ENCODE data around the gene ZNF512. TPM values are rescaled to one million over a fixed set of nuclear protein-coding genes. Genes with fewer than 3 reads are reported as not detected.
"Not testable (repeated sequence)": the region's sequence is repeated elsewhere in the genome, so short reads cannot be mapped to it uniquely, and the experiment has no call there.

The ZNF512 gene
- total and polyA plus RNA-seq, 2 of the 13 experiments (the other 11 are each of a cell fraction or from before 2014, with no cell fraction given), result 29.8 to 31.0 TPM

- TF ChIP-seq KIAA2018 (CRISPR knock-in tag; IDR thresholded peaks at IDR 0.05; ENCODE audit: borderline replicate concordance), result no peak
Measured at GRCh38 chr2:27537287-27537686, 45.6 kb upstream of the ZNF512 start (continued).

GRCh38 chr2:27538839-27539450 is 43.9 kb upstream of the ZNF512 start:
- H3K4me2 ChIP-seq (ENCODE audit: low read depth, low read length); BruUV-seq (replicated peaks); H3K27ac ChIP-seq (ENCODE audit: extremely low read length, insufficient read depth, low read length); H2AFZ ChIP-seq (ENCODE audit: low read length); H3K4me1 ChIP-seq (ENCODE audit: insufficient read depth, low read length); DNase-seq (ENCODE audit: low spot score); H3K9ac ChIP-seq (ENCODE audit: insufficient read depth, low read depth, low read length); H3K9me3 ChIP-seq (ENCODE audit: low read length); CTCF ChIA-PET (ENCODE audit: low intra/inter-chr PET ratio, low total read pairs); in situ Hi-C loops (cut with HindIII; ENCODE audit: extremely low pct_ligation_motif_present, low pct_unique_long_range_greater_than_20kb); H4K20me1 ChIP-seq (ENCODE audit: insufficient read depth, low read length); H3K27me3 ChIP-seq (ENCODE audit: control insufficient read depth in 1 of 2, insufficient read depth in 2 of 2, low read length in 2 of 2); H3K4me3 ChIP-seq (replicated peaks in 1 of 3; ENCODE audit: insufficient read depth in 1 of 3, low read depth in 2 of 3, low read length in 3 of 3); intact Hi-C loops (cut with micrococcal nuclease; ENCODE audit: unreplicated experiment); ATAC-seq; FAIRE-seq; POLR2A ChIA-PET; H3K79me2 ChIP-seq (ENCODE audit: insufficient read depth, low read length); H3K36me3 ChIP-seq (replicated peaks in 1 of 2; ENCODE audit: control insufficient read depth in 1 of 2, insufficient read depth in 2 of 2, low read length in 2 of 2); TF ChIP-seq SOX13, SOX6 (IDR thresholded peaks at IDR 0.05): not testable (repeated sequence)
- TF ChIP-seq SOX13 (CRISPR knock-in tag; conservative IDR thresholded peaks at IDR 0.05 in 1 of 2, IDR thresholded peaks at IDR 0.05 in 1 of 2) (peak in 1 of 2 experiments; percentile 44; a peak in 1 of 4 replicates), SOX6 (CRISPR knock-in tag; IDR thresholded peaks at IDR 0.05) (peak; percentile 27; the same call in 1 of the 2 replicates), ZNF652 (CRISPR knock-in tag; IDR thresholded peaks at IDR 0.05; ENCODE audit: borderline replicate concordance, low read depth) (0 out of 2 replicates have a peak, but pooled peaks have one; percentile 3)
- 2% methylated on average over 4 of the region's 6 CpGs for WGBS (ENCODE audit: low lambda C conversion rate)

GRCh38 chr2:27539649-27540048 is 43.2 kb upstream of the ZNF512 start:
- H3K79me2 ChIP-seq (ENCODE audit: insufficient read depth, low read length); H3K27ac ChIP-seq (ENCODE audit: extremely low read length, insufficient read depth, low read length); H3K36me3 ChIP-seq (replicated peaks in 1 of 2; ENCODE audit: control insufficient read depth in 1 of 2, insufficient read depth in 2 of 2, low read length in 2 of 2); H3K9ac ChIP-seq (ENCODE audit: insufficient read depth, low read depth, low read length); POLR2A ChIA-PET; H3K9me3 ChIP-seq (ENCODE audit: low read length); H3K27me3 ChIP-seq (ENCODE audit: control insufficient read depth in 1 of 2, insufficient read depth in 2 of 2, low read length in 2 of 2); H3K4me1 ChIP-seq (ENCODE audit: insufficient read depth, low read length); BruUV-seq (replicated peaks); ATAC-seq; H3K4me3 ChIP-seq (replicated peaks in 1 of 3; ENCODE audit: insufficient read depth in 1 of 3, low read depth in 2 of 3, low read length in 3 of 3); DNase-seq (ENCODE audit: low spot score); H3K4me2 ChIP-seq (ENCODE audit: low read depth, low read length); intact Hi-C loops (cut with micrococcal nuclease; ENCODE audit: unreplicated experiment); in situ Hi-C loops (cut with HindIII; ENCODE audit: extremely low pct_ligation_motif_present, low pct_unique_long_range_greater_than_20kb); H4K20me1 ChIP-seq (ENCODE audit: insufficient read depth, low read length); H2AFZ ChIP-seq (ENCODE audit: low read length); FAIRE-seq; CTCF ChIA-PET (ENCODE audit: low intra/inter-chr PET ratio, low total read pairs): not testable (repeated sequence)
- WGBS (ENCODE audit: low lambda C conversion rate), result 65% methylated on average over 11 of the region's 35 CpGs
